ENCODE data around the gene FUCA1.

DNA sequence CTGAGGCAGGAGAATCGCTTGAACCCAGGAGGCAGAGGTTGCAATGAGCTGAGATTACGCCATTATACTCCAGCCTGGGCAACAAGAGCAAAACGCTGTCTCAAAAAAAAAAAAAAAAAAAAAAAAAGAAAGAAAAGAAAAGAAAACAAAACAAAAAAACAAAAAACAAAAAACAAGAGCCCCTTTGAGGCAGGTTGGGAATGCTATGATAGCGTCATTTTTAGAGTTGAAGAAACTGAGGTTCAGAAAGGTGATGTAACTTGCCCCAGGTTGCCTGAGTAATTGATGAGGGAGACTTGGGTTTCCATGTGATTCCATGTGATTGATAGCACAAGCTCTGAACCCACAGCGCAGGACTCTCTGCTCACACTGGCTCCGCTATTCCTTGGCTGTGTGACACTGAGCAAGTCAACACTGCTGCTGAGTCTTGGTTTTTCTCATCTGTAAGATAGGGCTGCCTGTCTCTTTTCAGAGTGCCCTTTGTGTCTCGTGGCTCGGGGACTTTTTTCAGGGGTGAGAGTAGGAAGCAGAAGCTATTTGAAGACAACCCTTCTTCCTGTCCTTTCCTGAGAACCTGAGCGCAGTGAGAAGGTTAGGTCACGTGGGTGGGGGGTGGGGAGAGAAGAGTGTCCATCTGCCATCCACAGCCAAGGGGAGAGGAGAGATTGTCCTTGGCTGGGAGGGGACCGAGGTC, 42.6 kb upstream of the FUCA1 start:
- TF ChIP-seq, protein P1, sequence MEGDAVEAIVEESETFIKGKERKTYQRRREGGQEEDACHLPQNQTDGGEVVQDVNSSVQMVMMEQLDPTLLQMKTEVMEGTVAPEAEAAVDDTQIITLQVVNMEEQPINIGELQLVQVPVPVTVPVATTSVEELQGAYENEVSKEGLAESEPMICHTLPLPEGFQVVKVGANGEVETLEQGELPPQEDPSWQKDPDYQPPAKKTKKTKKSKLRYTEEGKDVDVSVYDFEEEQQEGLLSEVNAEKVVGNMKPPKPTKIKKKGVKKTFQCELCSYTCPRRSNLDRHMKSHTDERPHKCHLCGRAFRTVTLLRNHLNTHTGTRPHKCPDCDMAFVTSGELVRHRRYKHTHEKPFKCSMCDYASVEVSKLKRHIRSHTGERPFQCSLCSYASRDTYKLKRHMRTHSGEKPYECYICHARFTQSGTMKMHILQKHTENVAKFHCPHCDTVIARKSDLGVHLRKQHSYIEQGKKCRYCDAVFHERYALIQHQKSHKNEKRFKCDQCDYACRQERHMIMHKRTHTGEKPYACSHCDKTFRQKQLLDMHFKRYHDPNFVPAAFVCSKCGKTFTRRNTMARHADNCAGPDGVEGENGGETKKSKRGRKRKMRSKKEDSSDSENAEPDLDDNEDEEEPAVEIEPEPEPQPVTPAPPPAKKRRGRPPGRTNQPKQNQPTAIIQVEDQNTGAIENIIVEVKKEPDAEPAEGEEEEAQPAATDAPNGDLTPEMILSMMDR (conservative IDR thresholded peaks at IDR 0.05) = no peak
- TF ChIP-seq ZFX (IDR thresholded peaks at IDR 0.05) = no peak
